ENCODE data around the gene EPYC. TPM values are rescaled to one million over a fixed set of nuclear protein-coding genes. Genes with fewer than 3 reads are reported as not detected.

The EPYC gene
- total RNA-seq, 2 donors from 2014 or later = not detected

DNA sequence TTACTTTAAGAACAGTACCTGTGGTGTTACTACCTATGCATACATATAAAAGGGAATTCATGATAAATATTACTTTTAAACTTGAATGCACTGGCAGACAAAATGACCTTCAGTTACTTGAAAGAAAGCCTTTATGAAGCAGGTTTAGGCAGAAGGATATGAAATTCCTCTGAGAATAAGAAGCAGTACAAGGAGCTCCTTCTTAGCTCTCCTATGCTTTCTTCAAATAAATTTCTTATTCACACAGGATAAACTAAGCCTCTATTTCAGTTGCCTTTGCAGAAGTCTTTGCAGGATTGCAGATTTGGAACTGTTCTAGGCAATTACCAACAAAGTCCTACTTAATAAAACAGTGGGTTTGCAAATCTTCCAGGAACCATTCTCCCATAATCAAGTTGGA is 1.0 kb downstream of the EPYC start:
- Histone ChIP-seq H3K4me1 (no peaks in the 10 kb centered on the region), H3K27me3 (no peaks in the 10 kb centered on the region), H3K27ac (no peak overlapping the region), H3K36me3 (no peaks in the 10 kb centered on the region), H3K9me3 (no peaks in the 10 kb centered on the region), H3K4me3 (no peak overlapping the region), H3K9ac (ENCODE audit: low read depth in 2 of 2, low read length in 2 of 2) (no peak overlapping the region)
- TF ChIP-seq CTCF (IDR thresholded peaks at IDR 0.05) = no peak
- DNase-seq = no peak
- intact Hi-C loops (cut with DNase I) = no loop called here

- intact Hi-C loops (cut with DNase I) = no loop called here
- Histone ChIP-seq H3K36me3 (no peaks in the 10 kb centered on the region), H3K4me1 (no peaks in the 10 kb centered on the region), H3K4me3 (no peak overlapping the region), H3K9ac (ENCODE audit: low read depth in 2 of 2, low read length in 2 of 2) (no peak overlapping the region), H3K27ac (no peak overlapping the region), H3K9me3 (no peaks in the 10 kb centered on the region), H3K27me3 (no peaks in the 10 kb centered on the region)
- no peak for DNase-seq
- no peak for TF ChIP-seq CTCF (IDR thresholded peaks at IDR 0.05)
These were observed 3.5 kb downstream of the EPYC start for GRCh38 chr12:91001306-91001705.

DNA sequence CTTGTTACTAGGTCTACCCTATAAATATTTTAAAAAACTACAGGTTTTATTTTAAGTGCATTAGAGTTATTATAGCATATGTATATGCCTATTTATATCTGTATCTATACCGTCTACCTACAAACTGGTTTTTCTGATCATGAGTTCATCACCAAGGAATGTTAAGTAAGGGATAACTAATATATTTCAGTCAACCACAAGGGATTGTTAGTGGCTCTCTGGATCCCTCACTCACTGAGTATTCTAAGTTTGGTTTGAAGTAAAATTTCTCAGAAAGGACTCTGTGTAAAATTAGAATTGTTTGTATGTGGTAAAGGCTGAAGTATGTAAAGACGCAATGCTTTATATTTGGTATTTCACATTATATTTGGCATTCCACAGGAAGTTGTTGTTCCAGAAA is 4.8 kb downstream of the EPYC start:
- Histone ChIP-seq H3K9ac (ENCODE audit: low read depth in 2 of 2, low read length in 2 of 2) (no peak overlapping the region), H3K9me3 (no peaks in the 10 kb centered on the region), H3K27ac (no peak overlapping the region), H3K27me3 (no peaks in the 10 kb centered on the region), H3K36me3 (no peaks in the 10 kb centered on the region), H3K4me1 (no peaks in the 10 kb centered on the region), H3K4me3 (no peak overlapping the region)
- DNase-seq = no peak
- TF ChIP-seq CTCF (IDR thresholded peaks at IDR 0.05) = no peak
- intact Hi-C loops (cut with DNase I) = no loop called here

- H3K9me3 ChIP-seq = no peaks in the 10 kb centered on the region
- H3K9ac ChIP-seq (ENCODE audit: low read depth in 2 of 2, low read length in 2 of 2) = no peak overlapping the region
- no peaks in the 10 kb centered on the region for H3K36me3 ChIP-seq
- no peaks in the 10 kb centered on the region for H3K27me3 ChIP-seq
- H3K4me3 ChIP-seq = no peak overlapping the region
- no peaks in the 10 kb centered on the region for H3K4me1 ChIP-seq
- intact Hi-C loops (cut with DNase I) = no loop called here
- no peak for TF ChIP-seq CTCF (IDR thresholded peaks at IDR 0.05)
- no peak overlapping the region for H3K27ac ChIP-seq
- no peak for DNase-seq
These were observed 5.2 kb downstream of the EPYC start for GRCh38 chr12:90999527-90999926.

DNA sequence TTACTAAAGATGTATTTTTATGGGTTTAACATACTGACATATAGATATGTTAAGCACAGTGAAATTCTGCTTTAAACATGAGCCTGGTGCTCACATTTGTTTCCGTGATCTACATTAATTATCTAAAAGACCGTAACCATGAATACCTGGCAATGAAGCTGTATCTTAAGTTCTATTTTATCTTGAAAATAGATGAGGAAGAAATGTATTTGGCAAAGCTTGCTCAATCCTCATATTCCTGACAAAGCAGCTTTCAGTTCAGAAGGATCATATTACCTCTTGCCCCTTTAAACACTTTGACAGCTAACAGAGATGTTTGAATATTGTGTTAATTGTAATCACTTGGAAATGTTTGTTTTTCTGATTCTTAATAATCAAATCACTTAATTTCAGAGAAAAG is 9.8 kb downstream of the EPYC start:
- no peaks in the 10 kb centered on the region for H3K36me3 ChIP-seq
- TF ChIP-seq CTCF (IDR thresholded peaks at IDR 0.05) = no peak
- no peak for DNase-seq
- H3K27ac ChIP-seq = no peak overlapping the region
- no peak overlapping the region for H3K4me3 ChIP-seq
- no peaks in the 10 kb centered on the region for H3K27me3 ChIP-seq
- H3K9ac ChIP-seq (ENCODE audit: low read depth in 2 of 2, low read length in 2 of 2) = no peak overlapping the region
- H3K9me3 ChIP-seq = no peaks in the 10 kb centered on the region
- intact Hi-C loops (cut with DNase I) = no loop called here
- H3K4me1 ChIP-seq = no peaks in the 10 kb centered on the region

- intact Hi-C loops (cut with DNase I) = no loop called here
- H3K27ac ChIP-seq = no peak overlapping the region
- no peak overlapping the region for H3K4me3 ChIP-seq
- H3K27me3 ChIP-seq = no peaks in the 10 kb centered on the region
- no peak for DNase-seq
- TF ChIP-seq CTCF (IDR thresholded peaks at IDR 0.05) = no peak
- H3K4me1 ChIP-seq = no peaks in the 10 kb centered on the region
- H3K9me3 ChIP-seq = no peaks in the 10 kb centered on the region
- H3K36me3 ChIP-seq = no peaks in the 10 kb centered on the region
- no peak overlapping the region for H3K9ac ChIP-seq (ENCODE audit: low read depth in 2 of 2, low read length in 2 of 2)
These were observed 12.8 kb downstream of the EPYC start for GRCh38 chr12:90991952-90992465.

Measured in colonic mucosa (tissue), 4 donors.